Measurements from ENCODE around the gene SPECC1.
"Not testable (repeated sequence)": the region's sequence is repeated elsewhere in the genome, so short reads cannot be mapped to it uniquely, and the experiment has no call there.

The SPECC1 gene

DNA sequence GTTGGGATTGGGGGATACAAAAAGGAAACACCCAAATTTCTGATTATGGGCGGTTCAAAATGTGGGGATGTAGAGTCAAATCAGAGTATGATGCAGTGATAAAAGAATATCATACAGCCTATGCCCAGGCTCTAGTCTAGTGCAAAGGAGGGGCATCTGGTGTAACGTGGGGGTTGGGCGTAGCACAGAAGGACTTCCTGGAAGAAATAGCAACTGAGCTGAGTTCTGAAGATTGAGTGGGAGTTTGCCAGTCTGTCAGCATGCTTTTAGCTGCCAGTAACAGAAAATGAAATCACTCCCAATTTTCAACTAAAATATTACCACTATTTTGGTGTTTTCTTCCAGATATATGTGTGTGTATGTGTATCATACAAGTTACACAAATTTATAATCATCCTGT is 196.9 kb downstream of the SPECC1 start:
- DNase-seq (ENCODE audit: low spot score) (peak; percentile 64), FAIRE-seq (no peak)

DNA sequence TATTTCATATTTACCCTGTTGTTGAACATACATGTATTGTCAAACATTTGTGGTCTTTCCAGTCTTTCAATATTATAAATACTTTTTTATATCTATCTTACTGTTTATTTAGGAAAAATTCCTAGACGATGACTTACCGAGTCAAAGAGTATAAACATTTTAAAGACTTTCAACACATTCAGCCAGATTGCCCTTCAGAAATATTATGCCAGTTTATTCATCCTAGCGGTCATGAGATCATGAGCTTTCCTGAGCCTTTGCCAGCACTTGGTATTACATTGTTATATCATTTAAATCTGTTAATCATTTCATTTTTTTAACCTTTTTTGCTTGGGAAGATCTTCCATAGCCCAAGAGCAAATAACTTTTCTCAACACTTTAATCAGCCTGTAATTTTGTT is 197.4 kb downstream of the SPECC1 start:
- DNase-seq (ENCODE audit: low spot score) = peak; percentile 77
- peak; percentile 96 for FAIRE-seq

DNA sequence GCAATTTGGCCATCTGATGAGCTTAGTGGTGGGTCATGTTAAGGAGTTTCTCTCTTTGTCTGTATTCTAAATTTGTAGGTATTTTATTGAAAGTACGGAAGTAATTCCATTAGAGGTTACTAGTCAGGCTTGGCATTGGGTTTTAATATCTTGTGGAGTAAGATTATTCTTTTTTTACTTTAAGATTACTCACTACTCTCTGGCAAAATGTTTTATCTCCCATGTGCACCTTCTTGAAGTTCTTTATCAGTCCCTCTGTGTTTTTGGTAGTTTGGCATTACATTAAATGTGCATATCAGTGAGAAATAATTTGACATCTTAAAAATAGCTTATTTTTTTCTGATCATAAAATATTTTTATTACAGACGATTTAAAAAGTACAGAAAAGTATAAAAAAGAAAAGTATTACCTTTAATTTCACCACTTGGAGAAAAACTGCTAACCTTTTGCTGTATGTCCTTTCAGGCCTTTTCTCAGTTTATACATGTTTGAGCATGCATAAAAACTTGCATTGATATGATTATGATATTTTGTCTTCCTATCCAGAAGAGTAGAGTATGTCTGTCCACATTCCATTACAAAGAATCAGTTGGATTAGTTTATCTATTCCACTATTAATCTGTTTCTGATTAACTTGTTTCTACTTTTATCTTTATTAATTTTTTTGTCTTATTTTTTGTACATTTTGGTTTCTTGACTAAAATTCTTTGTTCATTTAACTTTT is 198.3 kb downstream of the SPECC1 start:
- FAIRE-seq (peak; percentile 62), DNase-seq (ENCODE audit: low spot score) (no peak)

DNA sequence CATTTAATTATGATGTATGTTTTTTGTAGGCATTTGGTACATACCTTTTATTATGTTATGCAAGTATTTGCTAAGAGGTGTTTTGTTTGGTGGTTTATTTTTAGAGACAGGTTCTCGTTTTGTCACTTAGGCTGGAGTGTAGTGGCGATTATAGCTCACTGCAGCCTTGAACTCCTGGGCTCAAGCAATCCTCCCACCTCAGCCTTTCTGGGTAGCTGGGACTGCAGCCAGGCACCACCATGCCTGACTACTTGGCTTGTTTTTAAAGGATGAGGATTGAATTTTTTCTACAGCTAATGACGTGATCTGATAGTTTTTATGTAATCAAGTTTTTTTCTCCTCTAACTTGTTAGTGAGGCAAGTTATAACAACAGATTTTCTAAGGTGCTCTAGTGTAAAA is 199.6 kb downstream of the SPECC1 start:
- DNase-seq (ENCODE audit: low spot score) (no peak), FAIRE-seq (no peak)

DNA sequence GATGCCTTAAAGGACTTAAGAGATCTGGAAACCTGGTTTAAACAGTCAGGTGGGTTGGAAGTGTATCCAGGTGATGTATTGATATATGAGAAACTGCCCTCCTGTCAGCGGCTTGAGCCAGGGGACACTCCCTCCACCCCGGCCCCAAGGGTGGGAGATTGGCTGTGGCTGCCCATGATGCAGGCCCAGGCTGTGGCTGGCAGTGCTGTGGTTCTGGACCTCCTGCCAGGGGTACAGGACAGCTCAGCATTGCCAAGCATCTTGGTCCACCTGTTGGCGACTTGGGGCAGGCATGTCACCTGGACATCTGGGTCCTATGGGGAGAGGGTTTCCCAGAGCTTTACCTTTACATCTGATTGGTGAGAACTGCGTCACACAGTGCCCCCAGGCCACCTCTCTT is 201.0 kb downstream of the SPECC1 start:
- DNase-seq (ENCODE audit: low spot score) (no peak), FAIRE-seq (no peak)

DNA sequence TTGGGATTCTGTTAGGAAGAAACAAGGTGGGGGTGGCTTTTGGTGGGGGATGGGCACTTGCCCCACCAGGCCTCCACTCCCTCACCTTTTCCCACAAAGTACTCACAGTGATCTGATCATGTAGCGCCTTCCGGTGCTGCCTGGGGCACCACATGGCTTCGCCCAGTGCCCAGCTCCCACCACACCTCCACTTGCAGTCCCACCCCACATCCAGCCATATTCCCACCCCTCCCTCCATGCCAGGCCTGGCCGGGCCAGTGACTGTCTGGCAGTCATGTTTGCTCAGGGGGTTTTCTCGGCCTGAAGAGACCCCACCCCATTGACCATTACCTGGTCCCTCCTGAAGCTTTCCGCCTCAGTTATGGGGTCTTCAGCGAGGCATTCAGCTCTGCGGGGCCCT is 201.5 kb downstream of the SPECC1 start:
- FAIRE-seq (no peak), DNase-seq (ENCODE audit: low spot score) (no peak)

DNA sequence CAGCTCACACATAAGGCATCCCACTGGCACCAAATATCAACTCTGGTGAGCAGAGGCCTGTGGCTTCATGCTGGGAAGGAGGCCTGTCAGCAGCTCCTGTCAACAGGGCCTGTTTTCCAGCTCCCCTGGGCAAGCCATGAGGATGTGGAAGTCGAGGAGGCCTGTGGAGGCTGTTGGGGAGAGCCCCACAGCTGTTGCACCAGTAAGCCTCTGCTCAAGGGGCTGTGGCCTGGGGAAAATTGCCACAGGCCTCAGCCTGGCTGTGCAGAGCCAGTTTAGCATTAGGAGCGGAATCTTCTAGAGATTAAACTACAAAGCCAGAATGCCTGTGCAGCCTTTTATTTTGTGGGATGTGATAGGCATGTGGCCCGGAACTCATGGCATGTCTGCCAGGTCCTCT is 202.1 kb downstream of the SPECC1 start:
- FAIRE-seq = no peak
- no peak for DNase-seq (ENCODE audit: low spot score)

DNA sequence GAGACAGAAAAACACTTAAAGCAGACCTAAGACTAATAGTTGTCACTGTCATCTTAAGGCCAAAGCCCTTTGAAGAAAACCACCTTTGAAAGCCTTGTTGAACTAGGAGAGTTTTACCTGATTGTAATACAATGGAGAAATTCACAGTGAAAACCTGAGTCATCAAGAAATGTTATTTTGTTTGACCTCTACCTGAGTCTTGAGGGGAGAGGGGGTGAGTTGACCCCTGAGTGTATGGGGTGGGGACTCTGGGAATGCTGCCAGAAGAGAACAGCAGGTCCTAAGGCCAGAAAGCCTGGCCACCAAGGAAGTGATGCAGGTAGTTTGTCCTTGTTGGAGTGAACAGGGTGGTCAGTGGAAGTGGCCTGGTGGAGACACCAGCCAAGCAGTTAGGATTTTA is 204.3 kb downstream of the SPECC1 start:
- DNase-seq (ENCODE audit: low spot score) (no peak), FAIRE-seq (no peak)

DNA sequence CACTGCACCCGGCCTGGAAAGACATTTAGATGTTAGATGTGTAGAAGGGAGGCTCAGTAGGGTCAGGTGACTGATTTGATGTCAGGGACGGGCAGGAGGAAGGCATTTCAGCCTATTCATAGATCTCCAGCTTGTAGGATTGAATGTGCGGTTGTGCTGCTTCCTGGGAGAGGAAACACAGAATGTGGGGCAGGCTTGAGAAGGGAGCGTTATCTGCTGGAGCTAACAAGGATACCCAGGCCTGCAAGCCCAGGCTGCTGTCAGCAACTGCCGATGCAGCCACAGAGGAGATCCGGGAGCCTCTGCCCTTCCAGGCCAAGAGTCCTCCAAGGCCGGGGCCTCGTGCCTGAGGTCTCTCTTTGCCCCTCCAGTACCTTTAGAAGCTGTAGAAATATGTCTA is 205.6 kb downstream of the SPECC1 start:
- no peak for FAIRE-seq
- DNase-seq (ENCODE audit: low spot score) = no peak

DNA sequence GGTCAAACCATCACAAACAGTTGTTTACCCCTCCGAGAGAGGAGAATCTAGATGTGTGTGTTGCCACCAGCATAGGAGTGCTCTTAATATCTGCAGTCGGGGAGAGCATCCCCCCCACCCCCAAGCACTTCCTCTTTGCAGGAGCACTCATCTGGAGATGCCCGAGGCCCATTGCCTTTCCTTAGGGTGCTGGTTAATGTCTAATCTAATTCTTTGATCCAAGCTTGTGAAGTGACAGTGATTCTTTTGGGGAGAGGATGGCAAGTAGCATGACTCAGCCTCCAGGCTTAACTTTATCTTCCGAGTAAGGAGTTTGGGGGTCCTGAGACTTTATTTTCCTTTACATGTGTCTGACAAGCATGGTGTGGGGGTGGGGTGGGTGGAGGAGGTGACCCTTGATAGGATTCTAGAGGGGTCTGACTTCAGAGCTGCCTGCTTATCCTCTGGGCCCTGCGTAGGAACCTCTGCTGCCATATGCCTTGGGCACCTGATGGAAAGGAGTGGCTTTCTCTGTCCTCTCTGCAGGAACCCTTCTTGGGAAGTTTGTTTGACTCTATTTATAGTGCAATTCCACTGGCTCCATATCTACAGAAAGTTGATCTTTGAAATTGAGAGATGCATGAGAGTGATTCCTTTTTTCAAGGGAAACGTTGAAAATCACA is 207.1 kb downstream of the SPECC1 start:
- FAIRE-seq = peak; percentile 74

DNA sequence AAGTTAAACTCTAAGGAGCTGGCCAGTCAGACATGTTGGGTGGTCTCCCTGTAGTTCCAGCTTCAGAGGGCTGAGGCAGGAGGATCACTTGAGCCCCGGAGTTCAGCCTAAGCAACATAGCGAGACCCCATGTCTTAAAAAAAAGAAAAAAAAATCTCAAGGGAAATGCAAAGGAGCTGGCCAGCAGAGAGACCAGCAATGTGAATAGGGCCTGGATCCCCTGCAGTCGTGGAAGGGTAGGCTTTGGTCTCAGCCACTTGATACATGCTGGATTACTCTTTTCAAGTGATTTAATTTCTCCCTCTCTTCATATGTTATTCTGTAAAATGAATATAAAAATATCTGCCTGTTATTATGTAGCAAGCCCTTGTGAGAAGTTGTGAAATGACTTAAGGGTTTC is 207.7 kb downstream of the SPECC1 start:
- FAIRE-seq = no peak
- no peak for DNase-seq (ENCODE audit: low spot score)

More for the DNA sequence above, 207.1 kb downstream of the SPECC1 start:
- DNase-seq (ENCODE audit: low spot score) = peak; percentile 24

DNA sequence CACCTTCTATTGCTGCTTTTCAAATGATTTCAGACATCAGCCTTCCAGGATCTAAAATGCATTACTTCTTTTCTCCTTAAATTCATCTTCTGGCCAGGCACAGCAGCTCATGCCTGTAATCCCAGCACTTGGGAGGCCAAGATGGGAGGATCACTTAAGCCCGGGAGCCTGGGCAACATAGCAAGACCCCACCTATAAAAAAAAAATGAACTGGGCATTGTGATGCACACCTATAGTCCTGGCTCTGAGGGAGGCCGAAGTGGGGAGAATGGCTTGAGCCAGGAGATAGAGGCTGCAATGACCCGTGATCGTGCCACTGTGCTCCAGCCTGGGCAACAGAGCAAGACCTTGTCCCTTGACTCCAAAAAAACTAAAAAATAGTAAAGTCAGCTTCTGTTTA is 208.5 kb downstream of the SPECC1 start:
- DNase-seq (ENCODE audit: low spot score) (no peak), FAIRE-seq (no peak)

DNA sequence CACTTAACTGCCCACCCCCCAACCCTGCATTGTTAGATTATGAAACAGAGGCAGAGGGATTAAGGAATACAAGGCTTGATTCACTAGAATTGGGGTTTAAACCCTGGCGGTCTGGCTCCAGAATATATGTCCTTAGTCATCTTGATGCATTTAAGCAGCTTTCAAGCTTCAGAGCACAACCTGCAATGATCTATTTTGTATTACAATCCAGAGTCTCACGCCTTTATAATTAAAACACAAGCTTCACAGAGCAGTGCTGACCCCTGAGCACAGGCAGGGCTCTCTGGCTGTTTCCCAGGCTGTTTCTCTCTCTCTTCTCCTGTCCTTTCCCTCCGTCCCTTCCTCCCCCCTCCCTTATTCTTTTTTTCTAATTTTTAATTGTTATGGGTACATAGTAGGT is 209.1 kb downstream of the SPECC1 start:
- FAIRE-seq (no peak), DNase-seq (ENCODE audit: low spot score) (no peak)

DNA sequence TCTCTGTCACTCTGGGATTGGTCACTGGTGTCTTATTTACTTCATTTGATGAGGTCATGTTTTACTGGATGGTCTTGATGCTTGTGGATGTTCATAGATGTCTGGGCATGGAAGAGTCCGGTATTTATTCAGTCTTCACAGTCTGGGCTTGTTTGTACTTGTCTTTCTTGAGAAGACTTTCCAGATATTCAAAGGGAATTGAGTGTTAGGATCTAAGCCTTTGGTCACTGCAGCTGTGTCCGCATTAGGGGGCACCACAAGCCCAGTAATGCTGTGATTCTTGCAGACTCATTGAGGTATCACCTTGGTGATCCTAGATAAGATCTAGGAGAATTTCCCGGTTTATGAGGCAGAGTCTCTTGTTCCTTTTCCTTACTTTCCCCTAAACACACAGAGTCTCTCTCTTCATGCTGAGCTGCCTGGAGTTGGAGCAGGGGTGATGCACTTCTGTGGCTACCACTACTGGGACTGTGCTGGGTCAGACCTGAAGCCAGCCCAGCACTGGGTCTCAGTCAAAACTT is 214.7 kb downstream of the SPECC1 start:
- FAIRE-seq (no peak), DNase-seq (ENCODE audit: low spot score) (no peak)

DNA sequence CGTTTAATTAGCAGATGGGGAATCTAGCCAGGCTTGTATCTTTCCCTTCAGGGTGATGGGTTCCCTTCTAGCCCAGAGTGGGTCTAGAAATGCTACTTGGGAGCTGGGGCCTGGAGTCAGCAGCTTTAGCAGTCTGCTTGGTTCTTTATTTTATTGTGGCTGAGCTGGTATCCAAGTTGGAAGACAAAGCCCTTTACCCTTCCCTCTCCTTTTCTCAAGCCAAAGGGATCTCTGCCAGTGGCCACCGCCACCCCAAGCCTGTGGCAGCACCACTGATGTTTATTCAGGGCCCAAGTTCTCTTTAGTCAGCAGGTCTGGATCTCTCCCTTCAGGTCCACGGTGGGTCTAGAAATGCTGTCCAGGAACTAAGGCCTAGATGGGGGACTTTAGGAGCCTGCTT is 215.2 kb downstream of the SPECC1 start:
- no peak for FAIRE-seq
- DNase-seq (ENCODE audit: low spot score) = no peak

DNA sequence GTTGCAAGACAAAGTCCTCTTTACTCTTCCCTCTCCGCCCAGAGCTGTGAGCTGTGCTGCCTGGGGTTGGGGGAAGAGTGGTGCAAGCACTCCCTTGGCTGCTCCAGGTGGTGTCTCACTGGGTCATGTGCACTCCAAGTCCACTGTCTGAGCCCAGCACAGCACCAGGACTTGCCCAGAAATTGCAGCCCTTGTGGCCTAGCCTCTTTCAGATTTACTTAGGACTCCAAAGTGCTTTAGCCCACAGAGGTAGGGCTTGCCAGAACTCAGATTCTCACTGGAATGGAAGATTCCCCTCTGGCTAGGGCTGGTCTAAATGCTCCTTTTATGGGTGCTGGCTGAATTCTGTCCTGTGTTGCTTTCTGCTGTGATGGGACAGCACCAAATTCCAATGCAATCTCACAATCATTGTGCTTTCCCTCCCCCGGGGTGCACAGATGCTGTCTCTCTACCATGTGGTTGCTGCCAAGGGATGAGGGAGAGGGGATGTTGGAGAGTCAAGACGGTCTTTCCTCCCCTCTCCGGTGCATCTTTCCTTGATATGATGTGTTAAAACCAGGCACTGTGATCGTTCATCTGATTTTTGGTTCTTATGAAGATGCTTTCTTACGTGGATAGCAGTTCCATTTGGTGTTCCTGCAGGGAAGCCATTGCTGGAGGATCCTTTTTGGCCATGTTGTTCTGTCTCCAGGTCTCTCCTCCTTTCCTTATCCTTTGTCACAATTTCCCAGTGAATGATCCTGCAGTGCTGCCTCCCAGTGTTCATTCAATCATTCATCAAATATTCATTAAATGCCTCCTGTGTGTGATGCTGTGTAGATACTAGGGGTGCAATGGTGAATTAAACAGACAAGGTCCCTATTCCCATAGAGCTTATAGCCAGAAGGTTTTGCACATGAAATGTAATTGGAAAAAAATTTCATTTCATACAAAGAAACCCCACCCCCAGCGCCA is 216.3 kb downstream of the SPECC1 start:
- no peak for FAIRE-seq
- no peak for DNase-seq (ENCODE audit: low spot score)

DNA sequence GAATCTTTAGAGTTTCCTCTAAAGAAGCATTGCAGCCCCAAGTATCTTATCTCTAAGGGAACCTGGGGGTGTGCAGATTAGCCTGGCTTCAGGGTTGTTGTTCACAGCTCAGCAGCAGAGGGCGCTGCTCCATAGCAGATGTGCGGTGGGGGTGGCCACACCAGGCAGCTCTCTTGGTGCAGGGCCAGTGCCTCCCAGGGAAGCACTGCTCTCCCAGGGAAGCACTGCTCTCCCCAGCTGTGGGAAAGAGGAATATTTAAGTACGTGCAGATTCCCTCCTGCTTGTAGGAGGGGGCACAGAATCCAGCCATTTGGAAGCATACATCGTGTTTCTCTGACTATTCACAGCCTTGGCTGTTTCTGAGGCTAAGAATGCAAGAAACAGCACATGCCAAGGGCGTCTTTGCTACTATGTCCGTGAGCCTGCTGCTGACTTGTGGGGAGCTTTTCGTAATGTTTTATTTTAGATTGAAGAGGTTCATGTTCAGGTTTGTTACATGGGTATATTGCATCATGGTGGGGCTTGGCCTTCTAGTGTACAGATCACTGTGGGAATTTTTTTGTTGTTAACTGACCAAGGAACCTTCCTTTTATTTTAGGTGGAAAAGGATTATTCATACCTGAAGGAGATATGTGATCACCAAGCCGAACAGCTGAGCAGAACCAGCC is 217.8 kb downstream of the SPECC1 start:
- DNase-seq (ENCODE audit: low spot score) (peak; percentile 22), FAIRE-seq (no peak)

DNA sequence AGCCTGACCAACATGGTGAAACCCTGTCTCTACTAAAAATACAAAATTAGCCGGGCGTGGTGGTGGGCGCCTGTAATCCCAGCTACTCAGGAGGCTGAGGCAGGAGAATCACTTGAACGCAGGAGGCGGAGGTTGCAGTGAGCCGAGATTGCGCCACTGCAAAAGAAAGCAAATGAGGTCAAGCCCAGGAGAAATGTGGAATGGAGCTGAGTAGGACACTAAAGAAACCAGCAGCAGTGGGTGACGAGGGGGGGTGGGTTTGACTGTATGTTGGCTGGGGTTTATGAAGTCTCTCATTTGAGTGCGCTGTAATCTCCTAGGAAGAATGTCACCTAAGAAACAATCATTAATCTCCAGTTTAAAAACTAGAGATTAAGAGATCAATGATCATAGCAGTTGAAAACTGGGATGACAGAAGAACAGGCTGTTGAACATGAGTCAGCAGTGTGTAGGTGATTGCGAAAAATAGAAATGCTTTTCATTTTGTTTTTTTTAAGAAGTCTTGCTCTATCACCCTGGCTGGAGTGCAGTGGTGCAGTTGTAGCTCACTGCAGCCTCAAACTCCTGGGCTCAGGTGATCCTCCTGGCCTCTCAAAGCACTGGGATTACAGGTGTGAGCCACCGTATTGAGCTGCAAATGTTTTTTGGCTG is 218.7 kb downstream of the SPECC1 start:
- not testable (repeated sequence) for DNase-seq (ENCODE audit: low spot score); FAIRE-seq

DNA sequence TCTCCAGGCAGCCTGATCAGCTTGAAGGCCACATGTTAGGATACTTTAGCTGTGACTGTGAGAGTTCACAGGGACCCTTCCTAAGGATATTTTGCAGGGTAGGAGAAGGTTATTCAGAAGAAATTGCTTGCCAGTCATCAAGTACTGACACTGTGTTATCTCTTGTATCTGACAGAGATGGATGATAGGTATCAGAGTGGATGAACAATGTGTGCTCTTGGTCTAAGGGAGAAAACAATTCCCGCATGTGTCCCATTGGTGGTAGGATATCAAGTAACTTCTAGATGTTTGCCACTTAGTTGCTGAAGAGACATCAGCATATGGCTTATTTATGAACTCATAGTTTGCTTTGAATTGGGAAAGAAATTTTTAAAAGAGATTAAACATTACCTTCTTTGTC is 219.3 kb downstream of the SPECC1 start:
- FAIRE-seq (no peak), DNase-seq (ENCODE audit: low spot score) (no peak)

DNA sequence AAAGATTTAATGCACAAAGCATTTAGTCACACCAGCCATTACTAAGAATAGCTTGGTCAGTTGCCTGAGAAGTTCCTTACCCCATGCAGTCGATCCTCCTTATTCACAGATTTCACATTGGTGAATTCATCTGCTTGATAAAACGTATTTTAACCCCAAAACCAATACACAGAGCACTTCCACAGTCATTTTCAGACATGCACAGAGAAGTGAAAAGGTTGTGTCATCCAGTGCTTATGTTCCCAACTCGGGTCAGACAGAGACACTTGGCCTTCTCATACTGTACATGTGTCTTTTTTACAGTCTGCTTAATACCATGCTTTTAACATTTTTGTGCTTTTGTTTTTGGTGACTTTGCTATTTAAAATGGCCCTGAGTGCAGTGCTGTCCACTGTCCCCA is 219.7 kb downstream of the SPECC1 start:
- no peak for DNase-seq (ENCODE audit: low spot score)
- FAIRE-seq = no peak

DNA sequence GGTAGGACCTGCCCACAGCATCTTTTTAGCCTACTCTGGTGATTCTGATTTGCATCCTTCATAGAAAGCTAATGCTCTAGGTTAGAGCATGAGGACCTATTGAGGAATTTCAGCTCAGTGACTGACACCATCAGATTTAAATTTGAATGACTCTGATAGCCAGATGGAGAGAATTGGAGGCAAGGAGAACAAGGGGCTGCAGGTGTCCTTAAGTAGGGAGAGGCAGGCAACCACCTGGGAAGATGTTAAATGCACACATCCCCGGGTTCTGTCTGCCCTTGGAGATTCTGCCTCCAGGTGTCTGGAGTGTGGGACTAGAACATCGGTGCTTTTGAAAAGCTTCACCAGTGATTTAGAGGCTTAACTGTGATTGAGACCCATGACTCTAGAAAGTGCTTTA is 221.8 kb downstream of the SPECC1 start:
- no peak for DNase-seq (ENCODE audit: low spot score)
- no peak for FAIRE-seq

Measured in RCC 7860 (cell line).